ENCODE data around the gene IGF1R.

- TF ChIP-seq CTCF (conservative IDR thresholded peaks at IDR 0.05) (no peak), ZFX (IDR thresholded peaks at IDR 0.05) (no peak)
These were observed 181.8 kb downstream of the IGF1R start for GRCh38 chr15:98830034-98830634.
